ENCODE data around the gene OR5C1. TPM values are rescaled to one million over a fixed set of nuclear protein-coding genes. Genes with fewer than 3 reads are reported as not detected.

The OR5C1 gene
- total RNA-seq, 1 experiment from 2014 or later, result not detected

DNA sequence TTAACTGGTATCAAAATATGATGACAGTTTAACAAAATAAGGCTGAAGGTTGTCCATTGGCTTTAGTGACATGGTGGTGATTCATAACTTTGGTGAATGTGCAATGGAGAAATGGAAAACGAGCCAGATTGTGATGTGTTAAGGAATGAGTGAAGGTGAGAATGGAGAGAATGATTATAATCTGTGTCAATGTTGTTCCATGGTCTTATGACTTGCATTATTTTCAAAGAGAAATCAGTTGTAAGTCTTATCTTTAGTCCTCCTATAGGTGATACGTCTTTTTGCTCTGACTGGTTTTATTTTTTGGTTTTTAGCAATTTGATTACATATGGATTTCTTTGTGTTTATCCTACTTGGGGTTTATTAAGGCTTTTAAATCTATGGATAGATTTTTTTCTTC lies 33.9 kb upstream of the OR5C1 start:
- no TSS peak for BruUV-seq (replicated peaks)
- in situ Hi-C loops (cut with HindIII; ENCODE audit: low pct_unique_long_range_greater_than_20kb, low sequenced_read_pairs), result no loop called here
- H3K27ac ChIP-seq (ENCODE audit: low read length), result no peak overlapping the region
- no peak overlapping the region for H3K4me3 ChIP-seq (ENCODE audit: low read depth in 2 of 2, low read length in 2 of 2)
- H3K4me1 ChIP-seq (ENCODE audit: control insufficient read depth, insufficient read depth, low read length), result no peaks in the 10 kb centered on the region
- ATAC-seq, result no peak
- H3K27me3 ChIP-seq (ENCODE audit: control insufficient read depth, insufficient read depth, low read length), result no peaks in the 10 kb centered on the region
- no peak for TF ChIP-seq SIN3A (IDR thresholded peaks at IDR 0.05; ENCODE audit: borderline replicate concordance, insufficient read depth, low read depth, low read length)
- TF ChIP-seq, protein P1, sequence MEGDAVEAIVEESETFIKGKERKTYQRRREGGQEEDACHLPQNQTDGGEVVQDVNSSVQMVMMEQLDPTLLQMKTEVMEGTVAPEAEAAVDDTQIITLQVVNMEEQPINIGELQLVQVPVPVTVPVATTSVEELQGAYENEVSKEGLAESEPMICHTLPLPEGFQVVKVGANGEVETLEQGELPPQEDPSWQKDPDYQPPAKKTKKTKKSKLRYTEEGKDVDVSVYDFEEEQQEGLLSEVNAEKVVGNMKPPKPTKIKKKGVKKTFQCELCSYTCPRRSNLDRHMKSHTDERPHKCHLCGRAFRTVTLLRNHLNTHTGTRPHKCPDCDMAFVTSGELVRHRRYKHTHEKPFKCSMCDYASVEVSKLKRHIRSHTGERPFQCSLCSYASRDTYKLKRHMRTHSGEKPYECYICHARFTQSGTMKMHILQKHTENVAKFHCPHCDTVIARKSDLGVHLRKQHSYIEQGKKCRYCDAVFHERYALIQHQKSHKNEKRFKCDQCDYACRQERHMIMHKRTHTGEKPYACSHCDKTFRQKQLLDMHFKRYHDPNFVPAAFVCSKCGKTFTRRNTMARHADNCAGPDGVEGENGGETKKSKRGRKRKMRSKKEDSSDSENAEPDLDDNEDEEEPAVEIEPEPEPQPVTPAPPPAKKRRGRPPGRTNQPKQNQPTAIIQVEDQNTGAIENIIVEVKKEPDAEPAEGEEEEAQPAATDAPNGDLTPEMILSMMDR (IDR thresholded peaks at IDR 0.05), result no peak
- no peak for TF ChIP-seq POLR2AphosphoS5 (IDR thresholded peaks at IDR 0.05; ENCODE audit: low read depth, low read length)
- TF ChIP-seq, protein P2, sequence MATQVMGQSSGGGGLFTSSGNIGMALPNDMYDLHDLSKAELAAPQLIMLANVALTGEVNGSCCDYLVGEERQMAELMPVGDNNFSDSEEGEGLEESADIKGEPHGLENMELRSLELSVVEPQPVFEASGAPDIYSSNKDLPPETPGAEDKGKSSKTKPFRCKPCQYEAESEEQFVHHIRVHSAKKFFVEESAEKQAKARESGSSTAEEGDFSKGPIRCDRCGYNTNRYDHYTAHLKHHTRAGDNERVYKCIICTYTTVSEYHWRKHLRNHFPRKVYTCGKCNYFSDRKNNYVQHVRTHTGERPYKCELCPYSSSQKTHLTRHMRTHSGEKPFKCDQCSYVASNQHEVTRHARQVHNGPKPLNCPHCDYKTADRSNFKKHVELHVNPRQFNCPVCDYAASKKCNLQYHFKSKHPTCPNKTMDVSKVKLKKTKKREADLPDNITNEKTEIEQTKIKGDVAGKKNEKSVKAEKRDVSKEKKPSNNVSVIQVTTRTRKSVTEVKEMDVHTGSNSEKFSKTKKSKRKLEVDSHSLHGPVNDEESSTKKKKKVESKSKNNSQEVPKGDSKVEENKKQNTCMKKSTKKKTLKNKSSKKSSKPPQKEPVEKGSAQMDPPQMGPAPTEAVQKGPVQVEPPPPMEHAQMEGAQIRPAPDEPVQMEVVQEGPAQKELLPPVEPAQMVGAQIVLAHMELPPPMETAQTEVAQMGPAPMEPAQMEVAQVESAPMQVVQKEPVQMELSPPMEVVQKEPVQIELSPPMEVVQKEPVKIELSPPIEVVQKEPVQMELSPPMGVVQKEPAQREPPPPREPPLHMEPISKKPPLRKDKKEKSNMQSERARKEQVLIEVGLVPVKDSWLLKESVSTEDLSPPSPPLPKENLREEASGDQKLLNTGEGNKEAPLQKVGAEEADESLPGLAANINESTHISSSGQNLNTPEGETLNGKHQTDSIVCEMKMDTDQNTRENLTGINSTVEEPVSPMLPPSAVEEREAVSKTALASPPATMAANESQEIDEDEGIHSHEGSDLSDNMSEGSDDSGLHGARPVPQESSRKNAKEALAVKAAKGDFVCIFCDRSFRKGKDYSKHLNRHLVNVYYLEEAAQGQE (IDR thresholded peaks at IDR 0.05; ENCODE audit: insufficient read depth in 1 of 2, low read depth in 2 of 2, low read length in 1 of 2), result no peak
- no peak for TF ChIP-seq TCF7L2 (IDR thresholded peaks at IDR 0.05; ENCODE audit: low read depth, low read length)
- intact Hi-C loops (cut with micrococcal nuclease; ENCODE audit: unreplicated experiment), result no loop called here
- H3K9me3 ChIP-seq (ENCODE audit: control insufficient read depth, insufficient read depth, low read depth, low read length), result no peaks in the 10 kb centered on the region
- ChIA-PET POLR2A (no interaction called here), CTCF (no interaction called here)
- no peak for DNase-seq (ENCODE audit: low read depth, low spot score)
- H3K36me3 ChIP-seq (ENCODE audit: control insufficient read depth, insufficient read depth, low read length), result no peaks in the 10 kb centered on the region

DNA sequence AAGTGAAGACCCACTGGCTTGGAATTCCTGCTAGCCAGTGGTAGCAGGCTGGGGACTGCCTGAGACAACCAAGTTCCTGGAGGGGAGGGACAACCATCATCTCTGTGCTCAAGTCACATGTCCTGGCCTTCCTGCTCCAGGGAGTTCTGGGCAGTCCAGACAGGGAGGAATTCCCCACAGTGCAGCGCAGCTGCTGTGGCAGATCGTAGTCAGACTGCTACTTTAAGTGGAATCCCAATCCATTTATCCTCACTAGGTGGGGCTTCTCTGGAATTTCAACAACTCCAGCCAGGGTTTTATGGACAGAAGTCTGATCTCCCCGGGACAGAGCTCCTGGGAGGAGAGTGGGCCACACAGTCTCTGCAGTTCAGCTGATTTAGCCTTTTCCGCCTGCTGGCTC lies 20.9 kb upstream of the OR5C1 start:
- BruUV-seq (replicated peaks), result no TSS peak
- Histone ChIP-seq H3K27ac (ENCODE audit: low read length) (no peak overlapping the region), H3K4me1 (ENCODE audit: control insufficient read depth, insufficient read depth, low read length) (no peaks in the 10 kb centered on the region), H3K9me3 (ENCODE audit: control insufficient read depth, insufficient read depth, low read depth, low read length) (no peaks in the 10 kb centered on the region), H3K36me3 (ENCODE audit: control insufficient read depth, insufficient read depth, low read length) (no peaks in the 10 kb centered on the region), H3K27me3 (ENCODE audit: control insufficient read depth, insufficient read depth, low read length) (no peaks in the 10 kb centered on the region), H3K4me3 (ENCODE audit: low read depth in 2 of 2, low read length in 2 of 2) (no peak overlapping the region)
- TF ChIP-seq SIN3A (IDR thresholded peaks at IDR 0.05; ENCODE audit: borderline replicate concordance, insufficient read depth, low read depth, low read length), result no peak
- TF ChIP-seq, protein P1 (IDR thresholded peaks at IDR 0.05), result no peak
- no peak for TF ChIP-seq POLR2AphosphoS5 (IDR thresholded peaks at IDR 0.05; ENCODE audit: low read depth, low read length)
- intact Hi-C loops (cut with micrococcal nuclease; ENCODE audit: unreplicated experiment) (no loop called here), in situ Hi-C loops (cut with HindIII; ENCODE audit: low pct_unique_long_range_greater_than_20kb, low sequenced_read_pairs) (no loop called here)
- POLR2A ChIA-PET, result no interaction called here
- no peak for ATAC-seq
- CTCF ChIA-PET, result no interaction called here
- no peak for DNase-seq (ENCODE audit: low read depth, low spot score)
